Gastroesophageal sphincter (tissue), 4 donors: ENCODE data around the gene PDE6A. TPM values are rescaled to one million over a fixed set of nuclear protein-coding genes. Genes with fewer than 3 reads are reported as not detected.

Source experiments
- ATAC-seq: fragments of 150-250 bp; one replicate; pipeline ENCODE4 v1.9.1; 2016; ENCODE audit warnings: mild to moderate bottlenecking, moderate library complexity
- H3K27ac ChIP-seq, 4 donors: fragments of 200-600 bp; sonication (generic) in 3 of 4; 1 replicate in 3 of 4; 2 replicates in 1 of 4; pipeline ENCODE4 v1.5.1; 2016 to 2019
- H3K27me3 ChIP-seq: fragments of 200-600 bp; sonication (generic); one replicate; pipeline ENCODE4 v1.5.1; 2019
- H3K36me3 ChIP-seq, 2 donors: fragments of 200-600 bp; sonication (generic); one replicate each; pipeline ENCODE4 v1.5.1; 2019; ENCODE audit warnings: control low read depth in 1 of 2
- H3K4me1 ChIP-seq, 3 donors: fragments of 200-600 bp; sonication (generic); 1 replicate in 2 of 3; 2 replicates in 1 of 3; pipeline ENCODE4 v1.5.1; 2016 to 2019; ENCODE audit warnings: control low read depth in 2 of 3
- H3K4me3 ChIP-seq, 2 donors: fragments of 200-600 bp; sonication (generic); one replicate each; pipeline ENCODE4 v1.5.1; 2019; ENCODE audit warnings: mild to moderate bottlenecking in 1 of 2, moderate library complexity in 1 of 2
- H3K9me3 ChIP-seq, 3 donors: fragments of 200-600 bp; sonication (generic); one replicate each; pipeline ENCODE4 v1.5.1; 2017 to 2019; ENCODE audit warnings: control low read depth in 2 of 3
- CTCF ChIP-seq, 4 experiments: fragments of 200-600 bp in 2 of 4; fragments of 450-650 bp in 2 of 4; sonication (generic) in 1 of 4; IDR thresholded peaks; one replicate each; pipeline ENCODE4 v1.5.1; 2017 to 2019; ENCODE audit warnings: antibody characterized with exemption in 4 of 4, mild to moderate bottlenecking in 2 of 4, moderate library complexity in 2 of 4
- EP300 ChIP-seq: sonication (generic); formaldehyde crosslinking; IDR thresholded peaks from one replicate; pipeline ENCODE4 v1.6.1; 2017; ENCODE audit warnings: antibody characterized with exemption, mild to moderate bottlenecking
- POLR2A ChIP-seq, 2 donors: fragments of 450-650 bp; IDR thresholded peaks; one replicate each; pipeline ENCODE4 v1.6.1; 2017; ENCODE audit warnings: antibody characterized with exemption in 2 of 2, mild to moderate bottlenecking in 2 of 2, moderate library complexity in 1 of 2
- POLR2AphosphoS5 ChIP-seq: sonication (generic); formaldehyde crosslinking; IDR thresholded peaks from one replicate; pipeline ENCODE4 v1.6.1; 2017; ENCODE audit warnings: antibody characterized with exemption
- WGBS, 2 donors: methylation state at CpG; one replicate each; pipeline ENCODE4 v1.1.5; 2018; ENCODE audit warnings: low coverage in 1 of 2; 5-methylcytosine and 5-hydroxymethylcytosine counted together
- total RNA-seq, 4 donors: library from RNA; depleted of rRNA; stranded (reverse); fragments of >200 nt; gene quantifications; one replicate each; pipeline ENCODE4 v1.1.0, GENCODE V29; 2016

The PDE6A gene
- total RNA-seq, 4 donors from 2014 or later, result 0.05 TPM; not detected in 3

- Histone ChIP-seq H3K9me3 (no peaks in the 10 kb centered on the region), H3K36me3 (peaks cover 0 to 31% of the 10 kb centered on the region in 2 donors), H3K27me3 (no peaks in the 10 kb centered on the region), H3K4me3 (no peak overlapping the region), H3K4me1 (peaks cover 10 to 57% (median 16%) of the 10 kb centered on the region in 3 donors), H3K27ac (peak overlapping the region; percentile 18 to 94 (median 92))
- WGBS, 2 donors, result 32 to 49% methylated on average over 5 to 10 of the region's 11 CpGs
- peak; percentile 88 for ATAC-seq
- peak; percentile 68 for TF ChIP-seq POLR2AphosphoS5
- peak; percentile 91 to 94 (median 92) for TF ChIP-seq CTCF (IDR thresholded peaks at IDR 0.05)
- TF ChIP-seq POLR2A (IDR thresholded peaks at IDR 0.05), result no peak
- no peak for TF ChIP-seq EP300
Measured at GRCh38 chr5:149828161-149829011, 116.2 kb downstream of the PDE6A start.

- Histone ChIP-seq H3K4me3 (no peak overlapping the region), H3K9me3 (no peaks in the 10 kb centered on the region), H3K27me3 (no peaks in the 10 kb centered on the region), H3K27ac (peak overlapping the region; percentile 18 to 94 (median 92)), H3K4me1 (peaks cover 10 to 66% (median 21%) of the 10 kb centered on the region in 3 donors), H3K36me3 (peaks cover 0 to 22% of the 10 kb centered on the region in 2 donors)
- 76 to 92% methylated on average over 3 of the region's 5 CpGs for WGBS, 2 donors
- TF ChIP-seq POLR2A (IDR thresholded peaks at IDR 0.05), result no peak
- TF ChIP-seq EP300, result no peak
- TF ChIP-seq POLR2AphosphoS5, result no peak
- TF ChIP-seq CTCF (IDR thresholded peaks at IDR 0.05), result no peak
- no peak for ATAC-seq
Measured at GRCh38 chr5:149827546-149827945, 117.0 kb downstream of the PDE6A start.

- no peak overlapping the region for H3K4me3 ChIP-seq
- peaks cover 0 to 18% of the 10 kb centered on the region in 2 donors for H3K36me3 ChIP-seq
- no peaks in the 10 kb centered on the region for H3K9me3 ChIP-seq
- peak overlapping the region in 3 of 4 donors; percentile 91 to 94 (median 93) for H3K27ac ChIP-seq
- 61 to 83% methylated on average over 3 to 5 of the region's 5 CpGs for WGBS, 2 donors
- no peaks in the 10 kb centered on the region for H3K27me3 ChIP-seq
- TF ChIP-seq POLR2A (IDR thresholded peaks at IDR 0.05), result no peak
- no peak for TF ChIP-seq POLR2AphosphoS5
- no peak for TF ChIP-seq EP300
- no peak for TF ChIP-seq CTCF (IDR thresholded peaks at IDR 0.05)
- ATAC-seq, result no peak
- peaks cover 10 to 70% (median 21%) of the 10 kb centered on the region in 3 donors for H3K4me1 ChIP-seq
Measured at GRCh38 chr5:149827086-149827485, 117.5 kb downstream of the PDE6A start.

GRCh38 chr5:149826574-149826973 is 118.0 kb downstream of the PDE6A start:
- H3K4me1 ChIP-seq, result peaks cover 10 to 73% (median 21%) of the 10 kb centered on the region in 3 donors
- H3K36me3 ChIP-seq, result peaks cover 0 to 13% of the 10 kb centered on the region in 2 donors

More at GRCh38 chr5:149826574-149826973, 118.0 kb downstream of the PDE6A start:
- ATAC-seq, result no peak
- H3K4me3 ChIP-seq, result no peak overlapping the region
- H3K27me3 ChIP-seq, result no peaks in the 10 kb centered on the region
- no CpG with 5 or more reads among the region's 9 CpGs for WGBS, 2 donors
- no peaks in the 10 kb centered on the region for H3K9me3 ChIP-seq
- H3K27ac ChIP-seq, result peak overlapping the region; percentile 66 to 94 (median 92)
- no peak for TF ChIP-seq CTCF (IDR thresholded peaks at IDR 0.05)
- TF ChIP-seq POLR2AphosphoS5, result no peak
- no peak for TF ChIP-seq EP300
- no peak for TF ChIP-seq POLR2A (IDR thresholded peaks at IDR 0.05)
